Activated T-helper 2 cell treated with anti-CD3 and anti-CD28 coated beads, Interferon-gamma antibody, Interleukin-2, Interleukin-4, amounts not matched to agents 10 μg/mL and 5 μg/mL and 100 μg/mL, durations not matched to agents 14 hours and 24 hours and 36 hours (primary cell): ENCODE data around the gene RPA1. TPM values are rescaled to one million over a fixed set of nuclear protein-coding genes. Genes with fewer than 3 reads are reported as not detected.

ENCODE experiments used
- DNase-seq: peaks from one replicate; pipeline ENCODE4 v3.0.0; 2021; ENCODE audit warnings: low spot score
- H3K27ac Mint-ChIP-seq: one replicate; pipeline ENCODE4 v1.8.0; 2021; ENCODE audit warnings: mixed read lengths
- H3K27me3 Mint-ChIP-seq: one replicate; pipeline ENCODE4 v1.8.0; 2021; ENCODE audit warnings: low read depth, mixed read lengths
- H3K36me3 Mint-ChIP-seq: one replicate; pipeline ENCODE4 v1.8.0; 2021; ENCODE audit warnings: low read depth, mixed read lengths
- H3K4me1 Mint-ChIP-seq: one replicate; pipeline ENCODE4 v1.8.0; 2021; ENCODE audit warnings: low read depth, mixed read lengths
- H3K4me3 Mint-ChIP-seq: one replicate; pipeline ENCODE4 v1.8.0; 2021; ENCODE audit warnings: low read depth, mild to moderate bottlenecking, moderate library complexity, mixed read lengths
- H3K9me3 Mint-ChIP-seq: one replicate; pipeline ENCODE4 v1.8.0; 2021; ENCODE audit warnings: mixed read lengths
- intact Hi-C: fragments of 100-400 bp; cut with micrococcal nuclease; formaldehyde crosslinking; loops from one replicate; pipeline ENCODE4 v1.15.1; 2023
- total RNA-seq: library from RNA; stranded (reverse); gene quantifications from 2 replicates; pipeline ENCODE4 v1.2.3, GENCODE V29; 2022

The RPA1 gene
- total RNA-seq, 1 donor from 2014 or later, result 229 TPM

- no peaks in the 10 kb centered on the region for H3K27me3 Mint-ChIP-seq
- DNase-seq, result no peak
- H3K27ac Mint-ChIP-seq, result peak overlapping the region; percentile 83
- H3K4me1 Mint-ChIP-seq, result peaks cover 65% of the 10 kb centered on the region
- H3K36me3 Mint-ChIP-seq, result peaks cover 91% of the 10 kb centered on the region
- intact Hi-C loops, result loop anchor here (2.0 to 10.0 kb wide), 4 partner anchors 49 to 531 kb away; partner anchors contain the start of gene MNT
- H3K9me3 Mint-ChIP-seq, result no peaks in the 10 kb centered on the region
- peak overlapping the region; percentile 69 for H3K4me3 Mint-ChIP-seq
These were observed 42.0 kb downstream of the RPA1 start for GRCh38 chr17:1871756-1872155.

- H3K4me3 Mint-ChIP-seq, result peak overlapping the region; percentile 69
- H3K4me1 Mint-ChIP-seq, result peaks cover 69% of the 10 kb centered on the region
- no peak for DNase-seq
- peak overlapping the region; percentile 83 for H3K27ac Mint-ChIP-seq
- no peaks in the 10 kb centered on the region for H3K9me3 Mint-ChIP-seq
- intact Hi-C loops, result loop anchor here (5.0 to 10.0 kb wide), 2 partner anchors 393 to 530 kb away; partner anchors contain the start of gene MNT
- peaks cover 91% of the 10 kb centered on the region for H3K36me3 Mint-ChIP-seq
- H3K27me3 Mint-ChIP-seq, result no peaks in the 10 kb centered on the region
These were observed 42.4 kb downstream of the RPA1 start for GRCh38 chr17:1872254-1872653.

DNA sequence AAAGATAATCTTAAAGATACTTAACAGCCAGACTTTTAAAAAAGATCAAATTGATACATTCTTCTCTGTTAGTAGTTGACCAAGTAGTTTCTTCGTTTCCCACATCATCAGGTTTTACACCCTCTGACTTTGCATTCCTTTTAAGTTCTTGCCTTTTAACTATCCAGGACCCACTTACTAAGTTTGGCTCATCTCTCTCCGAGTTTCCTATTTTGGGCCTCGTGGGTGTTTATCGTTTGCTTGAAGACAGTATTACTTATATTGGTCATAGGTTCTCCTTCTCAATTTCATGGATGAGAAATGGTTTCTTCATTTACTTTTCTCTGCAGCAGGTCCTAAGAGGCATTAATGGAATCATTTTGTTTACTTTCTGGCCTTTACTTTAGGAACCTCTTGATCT lies 43.2 kb downstream of the RPA1 start:
- no peaks in the 10 kb centered on the region for H3K9me3 Mint-ChIP-seq
- H3K27ac Mint-ChIP-seq, result peak overlapping the region; percentile 92
- no peaks in the 10 kb centered on the region for H3K27me3 Mint-ChIP-seq
- DNase-seq, result no peak
- intact Hi-C loops, result loop anchor here (5.0 to 10.0 kb wide), 2 partner anchors 392 to 529 kb away; partner anchors contain the start of gene MNT
- H3K4me1 Mint-ChIP-seq, result peaks cover 68% of the 10 kb centered on the region
- peak overlapping the region; percentile 55 for H3K4me3 Mint-ChIP-seq
- peaks cover 91% of the 10 kb centered on the region for H3K36me3 Mint-ChIP-seq

GRCh38 chr17:1873418-1873817 lies 43.6 kb downstream of the RPA1 start:
- Mint-ChIP-seq H3K27ac (peak overlapping the region; percentile 92), H3K36me3 (peaks cover 91% of the 10 kb centered on the region), H3K27me3 (no peaks in the 10 kb centered on the region), H3K4me1 (peaks cover 65% of the 10 kb centered on the region), H3K4me3 (peak overlapping the region; percentile 55), H3K9me3 (no peaks in the 10 kb centered on the region)
- DNase-seq, result peak; percentile 23
- intact Hi-C loops, result loop anchor here (5.0 to 10.0 kb wide), 2 partner anchors 391 to 529 kb away; partner anchors contain the start of gene MNT

DNA sequence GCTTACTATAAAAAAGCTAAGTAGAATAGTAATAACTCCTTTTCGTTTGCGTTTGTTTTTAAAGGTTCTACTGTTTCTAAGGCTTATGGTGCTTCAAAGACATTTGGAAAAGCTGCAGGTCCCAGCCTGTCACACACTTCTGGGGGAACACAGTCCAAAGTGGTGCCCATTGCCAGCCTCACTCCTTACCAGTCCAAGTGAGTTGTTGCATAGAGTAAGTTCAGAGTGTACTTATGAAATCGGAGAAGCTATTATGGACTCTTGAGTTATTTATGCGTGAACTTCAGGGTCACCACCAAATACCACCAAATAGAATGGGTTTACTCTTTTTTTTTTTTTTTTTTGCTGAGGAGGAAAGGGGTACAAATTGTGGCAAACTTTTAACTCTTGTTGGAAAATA lies 45.8 kb downstream of the RPA1 start:
- H3K27me3 Mint-ChIP-seq, result no peaks in the 10 kb centered on the region
- no peak overlapping the region for H3K4me3 Mint-ChIP-seq
- peaks cover 51% of the 10 kb centered on the region for H3K4me1 Mint-ChIP-seq
- peak overlapping the region; percentile 13 for H3K27ac Mint-ChIP-seq
- peaks cover 94% of the 10 kb centered on the region for H3K36me3 Mint-ChIP-seq
- intact Hi-C loops, result loop anchor here (10.0 kb wide), 1 partner anchor 389 kb away; no protein-coding TSS in a partner anchor
- no peak for DNase-seq
- no peaks in the 10 kb centered on the region for H3K9me3 Mint-ChIP-seq

DNA sequence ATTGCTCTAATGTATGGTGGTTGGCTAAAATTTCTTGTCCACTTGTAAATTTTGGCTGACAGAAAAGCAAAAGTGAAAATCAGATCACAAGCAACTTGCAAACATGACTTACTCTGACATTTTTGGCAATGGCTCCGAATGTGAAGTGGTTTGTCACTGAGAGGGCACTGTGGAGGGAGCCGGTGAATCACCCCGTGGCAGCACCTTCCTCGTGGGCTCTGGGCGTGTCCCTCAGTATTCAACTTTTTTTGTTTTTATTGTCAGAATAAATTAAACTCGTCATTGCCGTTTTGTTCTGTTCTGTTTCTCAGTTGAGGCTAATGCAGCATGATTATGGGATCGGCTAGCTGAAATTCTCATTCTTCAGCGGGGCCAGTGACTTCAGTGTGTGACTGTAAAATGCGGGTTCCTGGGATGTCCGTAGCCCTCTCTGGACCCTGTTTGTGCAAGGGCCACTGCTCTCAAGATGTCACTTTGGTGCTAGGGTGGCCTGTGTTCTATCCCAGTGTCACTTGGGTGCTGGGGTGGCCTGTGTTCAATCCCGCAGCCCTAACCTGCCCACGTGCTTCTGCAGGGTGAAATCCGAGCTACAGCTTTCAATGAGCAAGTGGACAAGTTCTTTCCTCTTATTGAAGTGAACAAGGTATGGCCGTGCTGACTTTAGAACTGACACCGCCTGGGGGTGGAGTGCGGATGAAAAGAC lies 48.8 kb downstream of the RPA1 start:
- intact Hi-C loops, result loop anchor here (10.0 kb wide), 1 partner anchor 386 kb away; no protein-coding TSS in a partner anchor
- Mint-ChIP-seq H3K9me3 (no peaks in the 10 kb centered on the region), H3K27me3 (no peaks in the 10 kb centered on the region), H3K4me3 (no peak overlapping the region), H3K4me1 (peaks cover 25% of the 10 kb centered on the region), H3K27ac (no peak overlapping the region), H3K36me3 (peaks cover 86% of the 10 kb centered on the region)
- no peak for DNase-seq

DNA sequence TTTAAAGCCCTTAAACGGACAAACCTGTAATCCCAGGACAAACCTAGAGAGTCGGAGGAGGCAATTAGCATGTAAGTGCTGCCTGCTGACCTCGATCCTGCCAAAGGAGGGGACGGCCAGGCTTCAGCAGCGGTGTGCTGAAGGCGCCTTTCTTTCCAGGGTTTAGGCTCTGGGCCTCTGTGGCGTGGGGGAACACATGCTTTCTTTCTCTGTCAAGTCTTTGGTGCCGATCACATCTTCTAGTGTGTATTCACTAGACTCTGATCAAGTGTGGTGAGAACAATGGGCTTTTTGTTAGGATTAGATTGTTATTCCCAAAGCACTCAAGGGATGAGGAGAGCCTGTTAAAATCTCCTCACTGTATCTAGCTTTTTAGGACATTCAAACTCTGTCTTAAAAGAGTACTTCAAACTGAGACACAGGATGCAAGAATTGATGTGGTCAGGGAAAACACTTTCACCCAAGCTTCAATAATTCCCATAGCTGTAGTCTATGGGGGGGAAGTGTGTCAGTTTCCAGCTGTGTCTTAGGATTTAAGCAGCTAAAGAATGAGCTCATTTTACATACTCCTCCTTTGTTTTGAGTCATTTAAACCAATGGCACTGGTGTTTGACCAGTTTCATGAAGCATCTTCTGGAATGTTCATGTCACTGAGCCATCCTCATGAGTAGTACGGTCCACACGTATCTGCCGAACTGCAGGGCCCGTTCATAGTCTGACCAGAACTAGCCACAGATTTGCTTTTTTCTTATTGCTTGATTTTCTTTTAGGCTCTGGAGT lies 51.2 kb downstream of the RPA1 start:
- peaks cover 86% of the 10 kb centered on the region for H3K36me3 Mint-ChIP-seq
- no peak overlapping the region for H3K27ac Mint-ChIP-seq
- DNase-seq, result no peak
- intact Hi-C loops, result no loop called here
- no peaks in the 10 kb centered on the region for H3K9me3 Mint-ChIP-seq
- H3K4me1 Mint-ChIP-seq, result peaks cover 13% of the 10 kb centered on the region
- H3K4me3 Mint-ChIP-seq, result no peak overlapping the region
- no peaks in the 10 kb centered on the region for H3K27me3 Mint-ChIP-seq

- Mint-ChIP-seq H3K27me3 (no peaks in the 10 kb centered on the region), H3K27ac (no peak overlapping the region), H3K9me3 (no peaks in the 10 kb centered on the region), H3K4me3 (no peak overlapping the region), H3K36me3 (peaks cover 83% of the 10 kb centered on the region), H3K4me1 (peaks cover 5% of the 10 kb centered on the region)
- intact Hi-C loops, result no loop called here
- no peak for DNase-seq
These were observed 53.0 kb downstream of the RPA1 start for GRCh38 chr17:1882836-1883235.

DNA sequence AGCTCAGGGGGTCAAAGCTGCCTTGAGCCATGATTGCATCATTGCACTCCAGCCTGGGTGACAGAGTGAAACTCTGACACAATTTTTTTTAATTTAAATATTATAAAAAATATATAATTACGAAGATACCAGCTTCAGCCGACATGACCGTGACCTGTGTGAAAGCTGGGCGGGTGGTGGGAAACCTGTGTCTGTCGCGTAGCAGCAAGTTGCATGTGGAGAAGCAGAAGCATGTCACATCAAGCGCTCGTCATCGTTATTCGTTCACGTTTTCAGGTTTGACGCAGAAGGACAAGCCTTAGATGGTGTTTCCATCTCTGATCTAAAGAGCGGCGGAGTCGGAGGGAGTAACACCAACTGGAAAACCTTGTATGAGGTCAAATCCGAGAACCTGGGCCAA lies 53.7 kb downstream of the RPA1 start:
- intact Hi-C loops, result no loop called here
- Mint-ChIP-seq H3K27ac (no peak overlapping the region), H3K36me3 (peaks cover 81% of the 10 kb centered on the region), H3K9me3 (no peaks in the 10 kb centered on the region), H3K27me3 (no peaks in the 10 kb centered on the region), H3K4me3 (no peak overlapping the region), H3K4me1 (peaks cover 5% of the 10 kb centered on the region)
- DNase-seq, result no peak

DNA sequence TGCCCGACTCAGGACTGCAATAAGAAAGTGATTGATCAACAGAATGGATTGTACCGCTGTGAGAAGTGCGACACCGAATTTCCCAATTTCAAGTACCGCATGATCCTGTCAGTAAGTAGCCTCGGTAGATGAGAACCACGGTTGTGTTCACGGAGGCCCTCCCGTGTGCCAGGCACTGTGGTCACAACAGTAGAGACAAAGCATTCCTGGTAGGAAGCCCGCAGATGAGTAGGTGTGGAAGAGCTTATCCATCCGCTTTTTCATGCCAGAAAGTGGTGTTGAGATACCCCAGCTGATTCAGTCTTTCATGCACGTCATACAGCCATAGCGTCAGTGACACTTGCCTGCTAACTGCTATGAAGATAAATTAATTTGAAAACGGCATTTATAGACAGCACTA lies 58.9 kb downstream of the RPA1 start:
- Mint-ChIP-seq H3K4me3 (no peak overlapping the region), H3K36me3 (peaks cover 78% of the 10 kb centered on the region), H3K27me3 (no peaks in the 10 kb centered on the region), H3K27ac (no peak overlapping the region), H3K4me1 (peaks cover 6% of the 10 kb centered on the region), H3K9me3 (no peaks in the 10 kb centered on the region)
- DNase-seq, result no peak
- intact Hi-C loops, result no loop called here

DNA sequence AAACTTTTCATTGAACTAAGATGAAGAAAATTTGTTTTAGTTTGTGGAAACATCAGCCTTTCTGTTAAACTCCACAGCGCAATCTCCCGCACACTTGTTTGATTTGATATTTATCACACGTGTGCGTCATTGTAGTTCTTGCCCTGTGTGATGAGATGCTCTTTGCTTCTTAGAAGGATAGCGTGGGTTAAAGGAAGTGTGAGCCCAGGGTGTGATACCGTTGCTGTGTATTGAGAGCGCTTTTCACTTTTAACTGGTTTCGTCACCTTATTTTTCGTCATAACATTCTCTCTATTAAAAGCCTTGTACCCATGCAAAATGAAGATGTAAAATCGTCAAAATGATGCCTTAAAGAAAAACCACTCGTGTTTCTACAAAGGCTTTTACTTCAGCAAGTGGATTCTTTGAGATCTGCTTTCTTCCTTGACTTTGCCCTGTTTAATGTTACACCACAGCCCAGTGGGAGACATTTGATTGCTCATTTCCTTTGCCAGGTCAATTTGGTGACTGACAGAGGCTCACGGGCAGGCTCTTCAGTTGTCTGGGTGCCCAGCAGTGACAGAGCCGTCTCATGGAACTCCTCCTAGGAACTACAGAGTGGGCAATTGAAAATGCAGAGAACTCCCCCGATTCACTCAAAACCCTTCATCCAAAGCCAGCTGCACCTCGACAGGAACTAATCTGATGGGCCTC lies 61.1 kb downstream of the RPA1 start:
- H3K27me3 Mint-ChIP-seq, result no peaks in the 10 kb centered on the region
- H3K4me3 Mint-ChIP-seq, result no peak overlapping the region
- peak overlapping the region; percentile 83 for H3K27ac Mint-ChIP-seq
- H3K4me1 Mint-ChIP-seq, result peaks cover 6% of the 10 kb centered on the region
- no peaks in the 10 kb centered on the region for H3K9me3 Mint-ChIP-seq
- H3K36me3 Mint-ChIP-seq, result peaks cover 71% of the 10 kb centered on the region
- no peak for DNase-seq
- intact Hi-C loops, result no loop called here

DNA sequence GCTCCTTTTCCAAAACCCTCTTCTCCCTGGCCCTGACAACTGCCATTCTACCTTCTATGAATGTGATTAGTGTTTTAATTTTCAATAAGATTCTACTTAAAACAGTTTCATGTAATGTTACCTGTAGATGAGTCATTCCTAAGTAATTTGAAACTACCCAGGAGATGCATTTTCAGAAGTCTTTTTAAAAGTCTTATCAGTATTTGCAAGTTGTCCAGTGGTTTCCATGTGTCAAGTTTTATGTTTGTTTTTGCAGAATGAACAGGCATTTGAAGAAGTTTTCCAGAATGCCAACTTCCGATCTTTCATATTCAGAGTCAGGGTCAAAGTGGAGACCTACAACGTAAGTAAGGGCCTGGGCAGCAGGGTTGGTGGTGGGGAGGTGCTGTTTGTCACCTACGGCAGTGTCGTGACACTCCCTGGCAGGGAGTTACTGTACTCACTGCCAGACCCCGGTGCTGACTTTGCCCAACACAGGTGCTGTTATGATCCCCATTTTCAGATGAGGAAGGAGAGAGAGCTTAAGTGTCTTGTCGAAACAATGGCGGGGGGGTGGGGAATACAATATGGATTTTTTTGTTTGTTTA lies 65.0 kb downstream of the RPA1 start:
- DNase-seq, result no peak
- H3K27me3 Mint-ChIP-seq, result no peaks in the 10 kb centered on the region
- H3K9me3 Mint-ChIP-seq, result no peaks in the 10 kb centered on the region
- no peak overlapping the region for H3K27ac Mint-ChIP-seq
- intact Hi-C loops, result no loop called here
- H3K36me3 Mint-ChIP-seq, result peaks cover 80% of the 10 kb centered on the region
- peaks cover 6% of the 10 kb centered on the region for H3K4me1 Mint-ChIP-seq
- H3K4me3 Mint-ChIP-seq, result no peak overlapping the region
